ENCODE data around the gene MAP6D1. TPM values are rescaled to one million over a fixed set of nuclear protein-coding genes. Genes with fewer than 3 reads are reported as not detected.

The MAP6D1 gene
- total and polyA plus RNA-seq, 3 experiments from 2014 or later: 3.6 to 3.8 (median 3.7) TPM

Other genes starting within 250 kb of the MAP6D1 start
- gene KLHL24, start 190.0 kb downstream of the MAP6D1 start, total RNA-seq: 10 to 100 TPM; 13.4 to 16.9 TPM
- gene KLHL24, start 190.0 kb downstream of the MAP6D1 start, polyA plus RNA-seq: 44.9 TPM
- 10 to 100 TPM; 30.5 to 31.6 TPM for gene YEATS2, start 127.8 kb downstream of the MAP6D1 start, total RNA-seq
- 5.7 TPM for gene YEATS2, start 127.8 kb downstream of the MAP6D1 start, polyA plus RNA-seq
- 10 to 100 TPM; 95.9 to 98.1 TPM for gene PARL, start 59.3 kb upstream of the MAP6D1 start, total RNA-seq
- gene PARL, start 59.3 kb upstream of the MAP6D1 start, polyA plus RNA-seq: 93.4 TPM
- gene ABCC5, start 192.3 kb upstream of the MAP6D1 start, total RNA-seq: 10 to 100 TPM; 18.1 to 19.0 TPM
- gene ABCC5, start 192.3 kb upstream of the MAP6D1 start, polyA plus RNA-seq: 9.5 TPM
- gene HTR3D, start 206.2 kb upstream of the MAP6D1 start, total RNA-seq: not detected
- not detected for gene HTR3D, start 206.2 kb upstream of the MAP6D1 start, polyA plus RNA-seq
- gene HTR3C, start 227.5 kb upstream of the MAP6D1 start, total RNA-seq: not detected
- not detected for gene HTR3C, start 227.5 kb upstream of the MAP6D1 start, polyA plus RNA-seq